WERI-Rb-1 (cell line): ENCODE data around the gene LKAAEAR1.

ENCODE experiments used
- DNase-seq: peaks from one replicate; pipeline ENCODE4 v3.0.0-alpha.2; 2020
- H3K27ac ChIP-seq: fragments of 250-450 bp; sonication (Bioruptor Pico); 2 replicates; pipeline ENCODE4 v1.5.1; 2020; ENCODE audit warnings: mild to moderate bottlenecking, moderate library complexity
- H3K27me3 ChIP-seq: fragments of 250-450 bp; sonication (Bioruptor Pico); 2 replicates; pipeline ENCODE4 v1.5.1; 2021; ENCODE audit warnings: mild to moderate bottlenecking, low read depth, moderate library complexity; ENCODE audit not compliant: insufficient read depth, severe bottlenecking
- H3K36me3 ChIP-seq: fragments of 250-450 bp; sonication (Bioruptor Pico); 2 replicates; pipeline ENCODE4 v1.5.1; 2020; ENCODE audit warnings: mild to moderate bottlenecking, moderate library complexity
- H3K4me3 ChIP-seq: 2 replicates; pipeline ENCODE4 v1.5.1; 2011; ENCODE audit warnings: low read depth, mild to moderate bottlenecking, control low read depth, low read length
- H3K9me3 ChIP-seq: fragments of 250-450 bp; sonication (Bioruptor Pico); 2 replicates; pipeline ENCODE4 v1.5.1; 2021; ENCODE audit warnings: mild to moderate bottlenecking, moderate library complexity; ENCODE audit not compliant: severe bottlenecking
- TF ChIP-seq, protein P1 (sequence below): IDR thresholded peaks from 2 replicates; pipeline ENCODE4 v1.5.1; 2011; ENCODE audit warnings: low read depth, mild to moderate bottlenecking, control low read depth, inconsistent platforms, low read length

LKAAEAR1 gene

DNA sequence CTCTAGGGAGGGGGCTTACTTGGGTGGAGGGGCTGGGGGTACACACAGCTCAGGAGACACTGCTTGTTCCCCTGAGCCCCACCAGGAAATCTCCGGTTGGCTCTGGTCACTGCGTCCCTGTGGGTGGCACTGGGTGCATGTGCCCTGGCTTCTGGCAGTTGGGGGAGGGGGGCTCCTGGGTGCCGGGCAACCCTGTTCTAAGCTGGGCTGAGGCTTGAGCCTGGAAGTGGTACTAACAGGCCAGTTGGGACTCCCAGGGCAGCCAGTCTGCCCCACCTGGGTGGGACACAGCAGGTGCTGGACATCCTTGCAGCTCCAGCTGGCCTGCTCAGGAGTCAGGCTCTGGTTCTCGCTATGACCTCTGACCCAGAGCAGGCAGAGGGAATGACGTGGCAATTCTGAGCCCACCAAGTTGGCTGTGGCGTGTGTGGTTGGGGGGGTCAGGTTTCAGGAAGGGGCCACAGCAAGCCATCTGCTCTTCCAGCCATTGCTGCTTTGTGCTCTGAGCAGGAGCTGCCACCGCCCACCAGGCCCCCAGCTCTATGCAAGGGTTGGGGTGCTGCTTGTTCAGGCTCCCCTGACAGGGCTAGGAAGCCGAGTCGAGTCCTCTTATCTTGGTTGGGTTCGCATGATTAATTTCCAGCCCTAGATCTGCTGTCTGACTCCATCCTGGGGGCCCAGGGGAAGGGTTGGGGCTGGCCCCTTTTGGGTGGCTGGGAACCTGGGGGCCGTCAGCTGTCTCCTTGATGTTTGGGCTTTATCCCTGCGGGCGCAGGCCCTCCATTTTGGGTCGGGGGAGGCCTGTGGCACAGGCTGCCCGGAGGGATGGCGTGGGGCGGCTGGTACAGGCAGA lies 47.6 kb downstream of the LKAAEAR1 start:
- no peak for DNase-seq
- H3K27me3 ChIP-seq = no peaks in the 10 kb centered on the region
- no peak overlapping the region for H3K4me3 ChIP-seq
- no peaks in the 10 kb centered on the region for H3K36me3 ChIP-seq
- TF ChIP-seq, protein P1, sequence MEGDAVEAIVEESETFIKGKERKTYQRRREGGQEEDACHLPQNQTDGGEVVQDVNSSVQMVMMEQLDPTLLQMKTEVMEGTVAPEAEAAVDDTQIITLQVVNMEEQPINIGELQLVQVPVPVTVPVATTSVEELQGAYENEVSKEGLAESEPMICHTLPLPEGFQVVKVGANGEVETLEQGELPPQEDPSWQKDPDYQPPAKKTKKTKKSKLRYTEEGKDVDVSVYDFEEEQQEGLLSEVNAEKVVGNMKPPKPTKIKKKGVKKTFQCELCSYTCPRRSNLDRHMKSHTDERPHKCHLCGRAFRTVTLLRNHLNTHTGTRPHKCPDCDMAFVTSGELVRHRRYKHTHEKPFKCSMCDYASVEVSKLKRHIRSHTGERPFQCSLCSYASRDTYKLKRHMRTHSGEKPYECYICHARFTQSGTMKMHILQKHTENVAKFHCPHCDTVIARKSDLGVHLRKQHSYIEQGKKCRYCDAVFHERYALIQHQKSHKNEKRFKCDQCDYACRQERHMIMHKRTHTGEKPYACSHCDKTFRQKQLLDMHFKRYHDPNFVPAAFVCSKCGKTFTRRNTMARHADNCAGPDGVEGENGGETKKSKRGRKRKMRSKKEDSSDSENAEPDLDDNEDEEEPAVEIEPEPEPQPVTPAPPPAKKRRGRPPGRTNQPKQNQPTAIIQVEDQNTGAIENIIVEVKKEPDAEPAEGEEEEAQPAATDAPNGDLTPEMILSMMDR = no peak
- H3K27ac ChIP-seq = peak overlapping the region; percentile 72
- H3K9me3 ChIP-seq = no peaks in the 10 kb centered on the region

DNA sequence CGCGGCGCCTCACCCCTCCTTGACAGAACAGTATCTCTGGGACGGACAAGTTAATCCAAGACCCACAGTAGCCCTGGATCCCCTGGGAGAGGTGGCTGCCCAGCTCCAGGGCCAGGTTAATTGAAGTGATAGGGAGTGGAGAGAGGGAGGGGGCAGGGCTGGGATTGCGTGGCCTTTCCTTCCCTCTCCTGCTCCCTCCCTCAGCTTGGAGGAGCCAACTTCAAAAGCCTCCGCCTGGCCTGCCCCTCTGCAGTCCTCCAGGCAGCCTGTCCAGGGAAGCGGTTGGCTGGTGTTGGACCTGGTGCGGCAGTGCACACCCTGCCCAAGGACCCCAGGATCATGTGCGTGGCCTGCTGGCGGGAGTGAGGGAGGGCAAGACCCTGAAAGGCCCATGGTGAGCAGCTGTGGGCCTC lies 48.3 kb downstream of the LKAAEAR1 start, which contains the start of gene C20orf204:
C20orf204 (plus strand) TSS at position 250 of the 413 bp plus-strand sequence; CDS start at position 392, 142 bp downstream.
- H3K36me3 ChIP-seq = no peaks in the 10 kb centered on the region
- TF ChIP-seq, protein P1 = no peak
- H3K4me3 ChIP-seq = no peak within 1 kb of the TSS
- H3K9me3 ChIP-seq = no peaks in the 10 kb centered on the region
- peak; percentile 73 for DNase-seq
- peak within 1 kb of the TSS; percentile 72 for H3K27ac ChIP-seq
- H3K27me3 ChIP-seq = no peaks in the 10 kb centered on the region

DNA sequence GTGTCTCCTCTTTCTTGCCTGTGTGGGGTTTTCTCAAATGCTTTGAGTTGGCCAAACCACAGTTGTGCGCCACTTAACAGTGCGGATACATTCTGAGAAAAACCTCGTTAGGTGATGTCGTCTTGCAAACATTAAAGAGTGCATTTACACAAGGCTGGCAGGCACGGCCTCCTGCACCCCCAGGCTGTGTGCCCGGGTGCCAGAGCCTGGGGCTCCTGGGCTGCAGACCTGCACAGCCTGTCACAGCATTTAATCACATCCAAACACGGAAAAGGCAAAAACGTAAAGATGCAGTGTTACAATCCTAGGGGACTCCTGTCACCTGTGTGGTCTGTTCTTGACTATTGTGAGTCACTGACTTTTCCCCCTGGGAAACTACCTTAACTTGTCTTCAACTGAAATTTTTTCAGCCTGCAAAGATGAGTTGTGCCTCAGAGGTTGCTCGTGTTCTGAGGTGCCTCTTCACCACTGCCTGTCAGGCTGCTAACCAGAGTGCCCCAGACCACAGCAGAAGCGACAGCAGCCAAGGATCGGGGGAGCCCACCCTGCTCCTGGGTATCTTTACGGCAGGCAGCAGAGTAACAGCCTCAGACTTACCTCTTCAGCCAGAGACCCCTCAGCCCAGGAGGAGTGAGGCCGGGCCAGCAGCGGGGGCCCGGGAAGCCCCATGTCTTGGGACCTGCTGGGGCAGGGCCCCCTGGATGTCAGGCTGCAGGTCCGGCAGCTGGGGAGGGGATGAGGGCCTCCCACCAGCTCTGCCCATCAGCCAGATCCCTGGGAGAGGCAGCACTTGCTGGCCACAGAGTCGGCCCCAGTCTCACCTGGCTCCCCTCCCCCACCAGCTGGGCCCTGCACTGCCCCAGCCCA lies 48.9 kb downstream of the LKAAEAR1 start:
- TF ChIP-seq, protein P1 = no peak
- Histone ChIP-seq H3K4me3 (no peak overlapping the region), H3K9me3 (no peaks in the 10 kb centered on the region), H3K27ac (peak overlapping the region; percentile 72), H3K27me3 (no peaks in the 10 kb centered on the region), H3K36me3 (no peaks in the 10 kb centered on the region)
- DNase-seq = no peak

DNA sequence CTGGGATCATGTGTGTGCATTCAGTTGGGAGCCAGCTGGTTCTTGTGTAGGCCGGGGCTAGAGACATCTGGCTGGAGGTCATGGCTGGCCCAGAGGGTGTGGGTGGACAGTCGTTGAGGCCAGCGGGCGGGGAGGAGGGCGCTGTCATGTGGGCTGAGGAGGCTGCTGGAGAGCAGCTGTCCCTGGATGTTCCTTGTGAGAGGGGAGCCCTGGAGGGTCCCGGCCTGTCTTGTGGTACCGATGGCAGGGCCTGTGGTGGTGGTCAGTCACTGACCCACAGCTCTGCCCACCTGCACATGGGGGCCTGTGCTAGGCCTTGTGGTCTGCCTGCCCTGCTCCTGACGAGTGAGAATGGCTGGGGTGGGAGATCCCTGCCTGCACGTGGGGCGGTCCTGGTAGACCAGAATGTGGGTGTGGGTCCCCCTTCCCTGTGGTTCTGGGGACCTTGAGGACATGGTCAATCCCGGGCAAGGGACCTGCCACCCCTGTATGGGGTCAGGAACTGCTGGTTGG lies 50.2 kb downstream of the LKAAEAR1 start:
- Histone ChIP-seq H3K9me3 (no peaks in the 10 kb centered on the region), H3K4me3 (no peak overlapping the region), H3K36me3 (no peaks in the 10 kb centered on the region), H3K27me3 (no peaks in the 10 kb centered on the region), H3K27ac (no peak overlapping the region)
- DNase-seq = peak; percentile 21
- TF ChIP-seq, protein P1 = no peak
